Hair follicle dermal papilla cell (primary cell): ENCODE measurements around the gene ZNF493. TPM values are rescaled to one million over a fixed set of nuclear protein-coding genes. Genes with fewer than 3 reads are reported as not detected.

Experiments used
- total RNA-seq: library from RNA; depleted of rRNA; stranded (reverse); fragments of >200 nt; gene quantifications from 2 replicates; pipeline ENCODE4 v1.2.3, GENCODE V29; 2012

The ZNF493 gene
- total RNA-seq, result 13.8 and 17.0 TPM in 2 replicates

GRCh38 chr19:21396893-21397572 lies at the start of gene ZNF493:
TSS of gene ZNF493 (plus strand) at chr19:21397133. CDS start at chr19:21397238, 105 bp downstream.

DNA sequence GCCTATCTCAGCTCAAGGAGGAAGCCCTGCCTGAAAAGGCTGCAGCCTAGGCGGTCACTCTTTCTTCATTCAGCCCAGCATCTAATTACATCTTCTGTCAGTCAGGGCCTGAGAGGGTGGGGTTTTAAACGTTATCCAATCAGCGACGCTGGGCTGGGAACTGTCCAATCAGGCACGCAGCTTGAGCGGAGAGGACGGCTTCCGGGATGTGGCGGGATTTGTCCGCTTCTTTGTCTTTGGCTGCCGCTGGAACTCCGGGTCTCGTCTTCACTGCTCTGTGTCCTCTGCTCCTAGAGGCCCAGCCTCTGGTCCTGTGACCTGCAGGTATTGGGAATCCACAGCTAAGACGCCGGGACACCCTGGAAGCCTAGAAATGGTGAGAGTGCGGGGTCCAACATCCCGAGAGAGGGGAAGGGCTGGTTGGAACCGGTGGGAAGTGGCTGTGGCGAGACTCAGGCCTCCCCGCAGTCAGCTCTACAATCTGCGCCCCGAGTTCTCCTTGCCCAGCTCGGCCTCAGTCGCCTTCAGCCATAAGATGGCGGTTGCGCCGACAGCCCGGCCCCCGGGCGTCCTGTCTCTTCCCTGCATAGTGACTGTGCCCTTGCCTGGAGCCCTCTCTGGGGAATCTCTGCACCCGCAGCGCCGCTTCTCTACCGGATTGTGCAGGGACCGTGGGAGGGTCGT lies 38.0 kb upstream of the ZNF493 start, which contains the start of gene ZNF738:
Gene ZNF738 (plus strand): TSS at position 233 of the 684 bp plus-strand sequence. CDS start 141 bp downstream, at position 374.

Other genes starting within 250 kb of the ZNF493 start
- 5.5 and 7.6 TPM in 2 replicates for gene ZNF708, start 67.7 kb upstream of the ZNF493 start, total RNA-seq
- 2.7 and 3.1 TPM in 2 replicates for gene ZNF738, start 38.1 kb upstream of the ZNF493 start, total RNA-seq
- 5.0 and 6.2 TPM in 2 replicates for gene ZNF429, start 108.5 kb downstream of the ZNF493 start, total RNA-seq